Urinary bladder (tissue), 4 donors: ENCODE results near the gene ATP8B2. TPM values are rescaled to one million over a fixed set of nuclear protein-coding genes. Genes with fewer than 3 reads are reported as not detected.
"Not testable (repeated sequence)": the region's sequence is repeated elsewhere in the genome, so short reads cannot be mapped to it uniquely, and the experiment has no call there.

Source experiments
- DNase-seq: peaks from one replicate; pipeline ENCODE4 v3.0.0-alpha.2; 2015; ENCODE audit errors: extremely low spot score
- H3K27ac ChIP-seq: one replicate; pipeline ENCODE4 v1.5.1; 2013; ENCODE audit warnings: low read depth, mild to moderate bottlenecking, moderate library complexity
- H3K36me3 ChIP-seq: one replicate; pipeline ENCODE4 v1.6.1; 2013; ENCODE audit warnings: mild to moderate bottlenecking, moderate library complexity; ENCODE audit not compliant: insufficient read depth
- H3K4me1 ChIP-seq: one replicate; pipeline ENCODE4 v1.6.1; 2013; ENCODE audit warnings: mild to moderate bottlenecking, moderate library complexity; ENCODE audit not compliant: insufficient read depth
- H3K4me3 ChIP-seq: one replicate; pipeline ENCODE4 v1.5.1; 2013; ENCODE audit warnings: low read depth, low read length
- WGBS: extraction: QIAGEN DNeasy Blood & Tissue Kit; methylation state at CpG from one replicate; pipeline ENCODE4 v1.1.7; 2013; 5-methylcytosine and 5-hydroxymethylcytosine counted together
- polyA plus RNA-seq: library from polyadenylated mRNA; stranded (reverse); fragments of 200-250 nt; gene quantifications from one replicate; pipeline ENCODE4 v1.2.3, GENCODE V29; 2013
- small RNA-seq: library from RNA; depleted of rRNA; stranded (forward); fragments of <200 nt; gene quantifications from one replicate; pipeline ENCODE3, GENCODE V24; 2014
- total RNA-seq: library from RNA; depleted of rRNA; stranded (reverse); fragments of >200 nt; gene quantifications from one replicate; pipeline ENCODE4 v1.2.3, GENCODE V29; 2014
- donor health status: healthy with polysubstance abuse.
- donor health status: healthy.

Gene ATP8B2
- total and polyA plus RNA-seq, 2 donors = 42.2 to 45.4 TPM

DNA sequence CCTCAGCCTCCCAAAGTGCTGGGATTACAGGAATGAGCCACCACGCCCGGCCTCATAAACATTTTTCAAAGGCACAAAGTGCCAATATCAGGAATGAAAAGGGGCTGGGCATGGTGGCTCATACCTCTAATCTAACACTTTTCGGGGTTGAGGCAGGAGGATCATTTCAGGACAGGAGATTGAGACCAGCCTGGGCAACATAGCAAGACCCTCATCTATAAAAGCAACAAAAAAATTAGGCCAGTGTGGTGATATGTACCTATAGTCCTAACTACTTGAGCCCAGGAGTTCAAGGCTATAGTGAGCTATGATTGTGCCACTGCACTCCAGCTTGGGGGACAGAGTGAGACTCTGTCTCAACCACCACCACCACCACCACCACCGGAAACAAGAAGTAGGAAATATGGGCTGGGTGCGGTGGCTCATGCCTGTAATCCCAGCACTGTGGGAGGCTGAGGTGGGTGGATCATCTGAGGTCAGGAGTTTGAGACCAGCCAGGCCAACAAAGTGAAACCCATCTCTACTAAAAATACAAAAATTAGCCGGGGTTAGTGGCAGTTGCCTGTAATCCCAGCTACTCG lies 48.5 kb downstream of the ATP8B2 start:
- WGBS = 79% methylated on average over 7 of the region's 7 CpGs
- not testable (repeated sequence) for DNase-seq, H3K27ac ChIP-seq, H3K4me1 ChIP-seq, H3K36me3 ChIP-seq, H3K4me3 ChIP-seq

DNA sequence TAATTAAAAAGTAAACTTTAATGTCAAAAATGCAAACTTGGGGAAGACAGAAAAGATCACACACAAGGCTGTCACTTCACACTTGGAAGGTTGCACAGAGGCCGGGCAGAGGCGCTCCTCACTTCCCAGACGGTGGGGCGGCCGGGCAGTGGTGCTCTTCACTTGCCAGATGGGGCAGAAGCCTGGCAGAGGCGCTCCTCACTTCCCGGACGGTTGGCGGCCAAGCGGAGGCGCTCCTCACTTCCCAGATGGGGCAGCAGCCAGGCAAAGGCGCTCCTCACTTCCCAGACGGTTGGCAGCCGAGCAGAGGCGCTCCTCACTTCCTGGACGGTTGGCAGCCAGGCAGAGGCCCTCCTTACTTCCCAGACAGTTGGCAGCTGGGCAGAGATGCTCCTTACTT lies 54.0 kb downstream of the ATP8B2 start:
- WGBS = 93% methylated on average over 16 of the region's 16 CpGs
- Histone ChIP-seq H3K4me1 (no peaks in the 10 kb centered on the region), H3K36me3 (no peaks in the 10 kb centered on the region), H3K27ac (no peak overlapping the region), H3K4me3 (no peak overlapping the region)
- no peak for DNase-seq

DNA sequence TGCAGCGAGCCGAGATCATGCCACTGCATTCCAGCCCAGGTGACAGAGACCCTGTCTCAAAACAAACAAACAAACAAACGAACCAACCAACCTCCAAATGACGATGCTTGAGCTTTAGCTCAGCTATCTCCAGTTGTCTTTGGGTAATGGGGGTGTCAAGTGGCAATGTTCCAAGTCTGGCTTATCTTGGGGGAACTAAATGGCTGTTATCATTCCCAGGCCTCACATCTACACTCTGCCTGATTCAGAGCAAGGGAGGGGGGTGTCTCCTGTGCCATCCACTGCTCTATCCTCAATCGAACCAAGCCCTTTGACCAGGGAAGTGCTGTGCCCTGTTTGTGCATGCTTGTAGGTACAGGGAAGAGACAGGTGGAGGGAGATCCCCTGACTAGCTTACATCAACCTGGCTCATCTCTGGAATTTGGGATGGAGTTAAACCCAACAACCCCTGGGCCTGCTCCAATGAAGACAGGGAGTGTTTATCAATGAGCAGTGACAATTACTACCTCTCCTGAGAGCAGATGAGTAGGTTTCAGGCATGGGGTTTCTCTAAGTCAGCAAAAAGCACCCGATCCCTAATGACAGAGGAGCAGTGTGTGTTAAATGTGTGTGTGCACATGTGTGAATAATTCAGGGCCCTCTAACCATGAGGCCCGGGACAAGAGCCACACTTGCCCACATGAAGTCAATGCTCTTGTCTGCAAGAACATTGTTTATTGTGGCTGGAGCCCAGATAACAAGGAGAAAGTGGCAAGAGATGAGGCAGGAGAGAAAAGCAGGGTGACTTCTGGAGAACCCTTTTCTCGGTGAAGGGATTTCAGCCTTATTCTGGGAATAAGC lies 59.5 kb downstream of the ATP8B2 start:
- DNase-seq = no peak
- 74% methylated on average over 8 of the region's 8 CpGs for WGBS
- Histone ChIP-seq H3K4me1 (peaks cover 2% of the 10 kb centered on the region), H3K4me3 (no peak overlapping the region), H3K27ac (no peak overlapping the region), H3K36me3 (no peaks in the 10 kb centered on the region)

DNA sequence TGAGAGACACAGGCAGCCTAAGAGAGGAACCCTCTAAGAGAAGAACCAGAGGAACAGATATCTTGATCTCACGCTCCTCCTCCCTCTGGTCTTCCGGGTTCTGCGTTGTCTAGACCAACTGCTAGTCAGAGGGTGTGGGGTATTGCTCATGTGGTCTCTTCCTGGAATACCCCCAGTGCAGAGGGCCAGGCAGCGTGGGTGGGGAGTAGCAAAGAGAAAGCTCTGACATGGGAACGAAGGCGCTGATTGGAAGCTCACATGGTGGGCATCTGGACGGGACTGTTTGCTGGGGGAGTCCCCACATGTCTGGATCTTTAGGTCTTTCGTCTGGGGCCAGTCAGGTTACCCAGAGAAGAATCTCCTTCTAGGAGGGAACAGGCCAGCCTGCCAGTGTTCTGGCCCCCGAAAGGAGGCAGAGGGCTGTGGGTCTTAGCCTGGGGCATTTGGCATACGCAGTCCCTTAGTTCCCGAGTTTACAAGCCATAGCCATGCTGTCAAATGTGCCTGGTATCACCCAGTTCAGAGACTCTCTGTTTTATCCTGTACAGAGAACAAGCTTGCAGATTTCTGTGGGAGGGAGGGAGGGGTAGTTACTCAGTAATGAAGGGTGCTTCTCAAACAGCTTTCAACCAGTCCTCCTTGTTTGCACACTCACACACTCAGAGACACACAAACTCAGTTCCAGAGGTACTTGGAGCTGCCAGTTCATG lies 61.5 kb downstream of the ATP8B2 start:
- H3K4me1 ChIP-seq = peaks cover 2% of the 10 kb centered on the region
- H3K27ac ChIP-seq = no peak overlapping the region
- no peak overlapping the region for H3K4me3 ChIP-seq
- WGBS = 76% methylated on average over 11 of the region's 11 CpGs
- no peak for DNase-seq
- no peaks in the 10 kb centered on the region for H3K36me3 ChIP-seq

DNA sequence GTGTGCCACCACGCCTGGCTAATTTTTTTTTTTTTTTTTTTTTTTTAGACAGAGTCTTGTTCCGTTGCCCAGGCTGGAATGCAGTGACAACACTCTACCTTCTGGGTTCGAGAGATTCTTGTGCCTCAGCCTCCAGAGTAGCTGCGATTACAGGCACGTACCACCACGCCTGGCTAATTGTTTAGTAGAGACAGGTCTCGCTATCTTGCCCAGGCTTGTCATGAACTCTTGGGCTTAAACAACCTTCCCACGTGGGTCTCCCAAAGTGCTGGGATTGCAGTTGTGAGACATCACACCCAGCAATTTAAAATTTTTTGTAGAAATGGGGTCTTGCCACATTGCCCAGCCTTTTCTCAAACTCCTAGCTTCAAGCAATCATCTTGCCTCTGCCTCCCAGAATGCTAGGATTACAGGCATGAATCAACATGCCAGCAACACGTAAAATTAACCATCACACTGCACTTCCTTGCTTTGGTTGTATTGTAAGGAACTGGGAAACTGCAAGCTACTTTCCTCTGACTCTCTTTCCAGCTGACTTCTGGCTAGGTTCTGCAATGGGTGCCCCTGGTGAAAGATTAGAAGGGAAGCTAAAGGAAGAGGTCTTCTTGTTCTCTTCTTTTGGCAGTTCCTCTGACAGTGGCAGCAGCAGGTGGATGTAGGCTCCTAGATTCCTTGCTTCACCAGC lies 65.9 kb downstream of the ATP8B2 start:
- no peaks in the 10 kb centered on the region for H3K4me1 ChIP-seq
- H3K4me3 ChIP-seq = no peak overlapping the region
- no peak overlapping the region for H3K27ac ChIP-seq
- 71% methylated on average over 9 of the region's 9 CpGs for WGBS
- no peaks in the 10 kb centered on the region for H3K36me3 ChIP-seq
- DNase-seq = no peak

DNA sequence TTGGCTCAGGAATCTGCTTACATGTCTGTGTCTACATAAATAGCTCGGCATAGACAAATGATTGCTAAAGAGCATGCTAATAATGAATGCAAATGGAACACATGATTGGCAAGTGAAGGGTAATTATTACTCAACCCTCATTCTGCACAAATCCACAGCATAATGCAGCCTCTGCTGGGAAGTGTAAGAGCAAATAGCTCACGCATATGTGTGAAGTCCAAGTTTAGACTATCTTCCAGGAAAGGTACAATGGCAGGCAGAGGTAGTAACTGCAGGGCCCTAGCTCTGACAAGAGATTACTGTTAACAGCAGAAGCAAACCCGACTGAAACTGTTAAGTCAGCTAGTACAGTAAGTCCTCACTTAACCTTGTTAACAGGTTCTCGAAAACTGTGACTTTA lies 72.8 kb downstream of the ATP8B2 start:
- DNase-seq = no peak
- H3K36me3 ChIP-seq = no peaks in the 10 kb centered on the region
- H3K4me1 ChIP-seq = no peaks in the 10 kb centered on the region
- H3K27ac ChIP-seq = no peak overlapping the region
- 70% methylated on average over 4 of the region's 4 CpGs for WGBS
- H3K4me3 ChIP-seq = no peak overlapping the region

DNA sequence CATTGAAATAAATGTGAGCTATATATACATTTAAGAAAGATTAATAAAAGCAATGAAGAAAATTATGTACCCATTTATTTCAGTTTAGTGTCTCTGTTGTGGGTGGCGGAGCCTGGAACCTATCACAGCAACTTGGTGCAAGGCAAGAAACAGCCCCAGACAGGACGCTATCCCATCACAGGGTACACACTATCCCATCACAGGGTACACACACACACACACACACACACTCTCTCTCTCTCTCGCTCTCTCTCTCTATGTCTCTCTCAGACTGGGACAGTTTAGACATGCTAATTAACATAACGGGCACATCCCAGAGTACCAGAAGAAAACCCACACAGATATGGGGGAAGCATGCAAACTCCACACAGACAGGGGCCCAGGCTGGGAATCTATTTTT lies 73.4 kb downstream of the ATP8B2 start:
- no peak overlapping the region for H3K27ac ChIP-seq
- H3K36me3 ChIP-seq = no peaks in the 10 kb centered on the region
- H3K4me1 ChIP-seq = no peaks in the 10 kb centered on the region
- DNase-seq = no peak
- 94% methylated on average over 4 of the region's 4 CpGs for WGBS
- H3K4me3 ChIP-seq = no peak overlapping the region

DNA sequence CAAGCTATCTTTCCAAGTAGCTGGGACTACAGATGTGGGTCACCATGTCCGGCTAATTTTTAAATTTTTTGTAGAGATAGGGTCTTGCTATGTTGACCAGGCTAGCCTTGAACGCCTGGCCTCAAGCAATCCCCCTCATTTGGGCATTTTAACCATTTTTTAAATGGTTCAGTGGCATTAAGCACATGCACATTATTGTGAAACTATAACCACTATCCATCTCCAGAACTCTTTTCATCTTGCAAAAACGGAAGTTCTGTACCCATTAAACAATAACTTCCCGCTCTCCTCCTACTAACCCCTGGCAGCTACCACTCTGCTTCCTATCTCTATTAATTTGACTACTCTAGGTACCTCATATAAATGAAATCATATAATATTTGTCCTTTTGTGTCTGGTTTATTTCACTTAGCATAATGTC lies 75.1 kb downstream of the ATP8B2 start:
- Histone ChIP-seq H3K4me3 (no peak overlapping the region), H3K36me3 (no peaks in the 10 kb centered on the region), H3K4me1 (no peaks in the 10 kb centered on the region), H3K27ac (no peak overlapping the region)
- no peak for DNase-seq
- 79% methylated on average over 4 of the region's 4 CpGs for WGBS

Small RNA genes within 50 kb of the gene (small RNA-seq; reads per million reads assigned to genes)
- gene RF00273 (not detected), gene RNU6-121P (not detected), gene RNU6-239P (not detected), gene RNU7-57P (not detected)

Other genes with a start within 250 kb of the ATP8B2 start
- 0.21 TPM for gene NUP210L, start 170.5 kb upstream of the ATP8B2 start, total RNA-seq
- 0.04 TPM for gene NUP210L, start 170.5 kb upstream of the ATP8B2 start, polyA plus RNA-seq
- gene TPM3, start 133.4 kb upstream of the ATP8B2 start, total RNA-seq = 180 TPM
- gene TPM3, start 133.4 kb upstream of the ATP8B2 start, polyA plus RNA-seq = 145 TPM
- gene CFAP141, start 119.2 kb upstream of the ATP8B2 start, total RNA-seq = not detected
- not detected for gene CFAP141, start 119.2 kb upstream of the ATP8B2 start, polyA plus RNA-seq
- 74.7 TPM for gene UBAP2L, start 104.6 kb upstream of the ATP8B2 start, total RNA-seq
- gene UBAP2L, start 104.6 kb upstream of the ATP8B2 start, polyA plus RNA-seq = 91.2 TPM
- gene HAX1, start 52.9 kb upstream of the ATP8B2 start, total RNA-seq = 50.7 TPM
- 90.7 TPM for gene HAX1, start 52.9 kb upstream of the ATP8B2 start, polyA plus RNA-seq
- not detected for gene AQP10, start 4.4 kb upstream of the ATP8B2 start, total RNA-seq
- gene AQP10, start 4.4 kb upstream of the ATP8B2 start, polyA plus RNA-seq = 0.05 TPM
- 8.1 TPM for gene IL6R, start 79.8 kb downstream of the ATP8B2 start, total RNA-seq
- gene IL6R, start 79.8 kb downstream of the ATP8B2 start, polyA plus RNA-seq = 6.5 TPM
- gene TDRD10, start 176.7 kb downstream of the ATP8B2 start, total RNA-seq = 1.4 TPM
- gene TDRD10, start 176.7 kb downstream of the ATP8B2 start, polyA plus RNA-seq = 4.1 TPM
- gene SHE, start 176.9 kb downstream of the ATP8B2 start, total RNA-seq = 17.7 TPM
- gene SHE, start 176.9 kb downstream of the ATP8B2 start, polyA plus RNA-seq = 15.3 TPM
- gene UBE2Q1, start 233.1 kb downstream of the ATP8B2 start, total RNA-seq = 12.7 TPM
- 39.1 TPM for gene UBE2Q1, start 233.1 kb downstream of the ATP8B2 start, polyA plus RNA-seq
- 0.21 TPM for gene CHRNB2, start 242.3 kb downstream of the ATP8B2 start, total RNA-seq
- gene CHRNB2, start 242.3 kb downstream of the ATP8B2 start, polyA plus RNA-seq = 0.33 TPM